ENCODE measurements around the gene NAA80.
"Not testable (repeated sequence)": the region's sequence is repeated elsewhere in the genome, so short reads cannot be mapped to it uniquely, and the experiment has no call there.

DNA sequence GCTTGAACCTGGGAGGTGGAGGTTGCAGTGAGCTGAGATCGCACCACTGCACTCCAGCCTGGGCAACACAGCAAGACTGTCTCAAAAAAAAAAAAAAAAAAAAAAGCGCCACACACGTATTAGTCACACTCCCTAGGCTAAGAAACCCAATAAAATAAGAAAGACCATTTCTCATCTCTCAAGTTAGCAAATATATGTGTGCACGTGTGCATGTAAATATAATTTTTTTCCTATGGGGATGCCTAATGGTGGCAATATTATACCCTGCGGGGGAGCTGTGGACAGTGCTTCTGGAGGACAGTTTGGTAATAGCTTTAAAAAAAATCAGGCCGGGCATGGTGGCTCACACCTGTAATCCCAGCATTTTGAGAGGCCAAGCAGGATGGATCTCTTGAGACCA is 15.1 kb downstream of the NAA80 start:
- TF ChIP-seq, protein P1, sequence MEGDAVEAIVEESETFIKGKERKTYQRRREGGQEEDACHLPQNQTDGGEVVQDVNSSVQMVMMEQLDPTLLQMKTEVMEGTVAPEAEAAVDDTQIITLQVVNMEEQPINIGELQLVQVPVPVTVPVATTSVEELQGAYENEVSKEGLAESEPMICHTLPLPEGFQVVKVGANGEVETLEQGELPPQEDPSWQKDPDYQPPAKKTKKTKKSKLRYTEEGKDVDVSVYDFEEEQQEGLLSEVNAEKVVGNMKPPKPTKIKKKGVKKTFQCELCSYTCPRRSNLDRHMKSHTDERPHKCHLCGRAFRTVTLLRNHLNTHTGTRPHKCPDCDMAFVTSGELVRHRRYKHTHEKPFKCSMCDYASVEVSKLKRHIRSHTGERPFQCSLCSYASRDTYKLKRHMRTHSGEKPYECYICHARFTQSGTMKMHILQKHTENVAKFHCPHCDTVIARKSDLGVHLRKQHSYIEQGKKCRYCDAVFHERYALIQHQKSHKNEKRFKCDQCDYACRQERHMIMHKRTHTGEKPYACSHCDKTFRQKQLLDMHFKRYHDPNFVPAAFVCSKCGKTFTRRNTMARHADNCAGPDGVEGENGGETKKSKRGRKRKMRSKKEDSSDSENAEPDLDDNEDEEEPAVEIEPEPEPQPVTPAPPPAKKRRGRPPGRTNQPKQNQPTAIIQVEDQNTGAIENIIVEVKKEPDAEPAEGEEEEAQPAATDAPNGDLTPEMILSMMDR (IDR thresholded peaks at IDR 0.05; ENCODE audit: low read depth, low read length, poor library complexity, severe bottlenecking) = not testable (repeated sequence)
- not testable (repeated sequence) for TF ChIP-seq EZH2phosphoT487 (IDR thresholded peaks at IDR 0.05; ENCODE audit: borderline replicate concordance, low read length)

All from DOHH2 (cell line).